Iris pigment epithelial cell (primary cell): ENCODE data around the gene PRKCG.
A peak's percentile ranks its signal among the peaks of the same experiment; 100 is the strongest.

ENCODE experiments used
- DNase-seq: peaks from one replicate; pipeline ENCODE4 v3.0.0-alpha.2; 2011; ENCODE audit warnings: low read depth

Gene PRKCG

GRCh38 chr19:53872762-53873161 is 9.2 kb upstream of the PRKCG start:
- DNase-seq, result no peak

- DNase-seq, result no peak
Measured at GRCh38 chr19:53873773-53874605, 8.0 kb upstream of the PRKCG start.

- DNase-seq, result no peak
Measured at GRCh38 chr19:53874606-53874990, 7.4 kb upstream of the PRKCG start.

GRCh38 chr19:53875602-53876325 is 6.2 kb upstream of the PRKCG start:
- no peak for DNase-seq

GRCh38 chr19:53876651-53877224 is 5.3 kb upstream of the PRKCG start:
- no peak for DNase-seq

GRCh38 chr19:53877361-53877766 is 4.6 kb upstream of the PRKCG start:
- DNase-seq, result no peak

GRCh38 chr19:53878776-53879139 is 3.2 kb upstream of the PRKCG start:
- no peak for DNase-seq

GRCh38 chr19:53879140-53880081 is 2.6 kb upstream of the PRKCG start:
- peak; percentile 84 for DNase-seq

GRCh38 chr19:53880711-53881481 is 1.1 kb upstream of the PRKCG start:
- no peak for DNase-seq

- no peak for DNase-seq
Measured at GRCh38 chr19:53882391-53883050, 524 bp downstream of the PRKCG start.

- DNase-seq, result no peak
Measured at GRCh38 chr19:53883231-53883661, 1.2 kb downstream of the PRKCG start.

GRCh38 chr19:53883741-53884140 is 1.7 kb downstream of the PRKCG start:
- DNase-seq, result no peak

- DNase-seq, result no peak
Measured at GRCh38 chr19:53884256-53884655, 2.3 kb downstream of the PRKCG start.

GRCh38 chr19:53885036-53885435 is 3.0 kb downstream of the PRKCG start:
- DNase-seq, result no peak

- no peak for DNase-seq
Measured at GRCh38 chr19:53892301-53892980, 10.4 kb downstream of the PRKCG start.

GRCh38 chr19:53892981-53893325 is 11.0 kb downstream of the PRKCG start:
- DNase-seq, result no peak

GRCh38 chr19:53894707-53895106 is 12.7 kb downstream of the PRKCG start:
- DNase-seq, result no peak

- DNase-seq, result no peak
Measured at GRCh38 chr19:53896682-53897081, 14.7 kb downstream of the PRKCG start.

GRCh38 chr19:53897459-53897858 is 15.5 kb downstream of the PRKCG start:
- DNase-seq, result no peak

- DNase-seq, result no peak
Measured at GRCh38 chr19:53898166-53898565, 16.2 kb downstream of the PRKCG start.
